Measurements from ENCODE around the gene ADAM19. TPM values are rescaled to one million over a fixed set of nuclear protein-coding genes. Genes with fewer than 3 reads are reported as not detected.
A peak's percentile ranks its signal among the peaks of the same experiment; 100 is the strongest.

The ADAM19 gene
- total RNA-seq, 2 donors from 2014 or later = 130 to 140 TPM

DNA sequence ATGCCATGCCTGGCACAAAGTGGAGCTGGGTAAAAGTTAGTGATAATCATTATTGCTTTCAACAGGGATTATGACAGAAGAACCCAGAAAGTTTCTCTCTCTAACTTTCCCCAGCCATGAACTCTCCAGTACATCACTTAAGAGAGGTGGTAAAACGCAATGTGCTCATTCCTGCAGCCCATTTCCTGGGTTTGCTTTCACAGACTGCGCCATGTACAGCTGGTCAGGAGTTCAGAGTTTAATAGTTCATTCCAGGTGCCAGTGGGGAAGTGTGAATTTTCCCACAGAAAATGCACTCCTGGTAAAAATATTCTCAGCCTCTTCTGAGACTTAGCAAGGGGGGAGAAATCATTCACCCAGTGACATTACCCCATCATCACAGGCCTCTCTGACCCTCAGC is 35.5 kb downstream of the ADAM19 start:
- DNase-seq (no peak), ATAC-seq (peak; percentile 20)
- no peaks in the 10 kb centered on the region for H3K36me3 Mint-ChIP-seq (ENCODE audit: low read depth)
- no peaks in the 10 kb centered on the region for H3K9me3 ChIP-seq (ENCODE audit: control insufficient read depth, low read length, poor library complexity, severe bottlenecking)
- H3K27me3 Mint-ChIP-seq = no peaks in the 10 kb centered on the region
- H3K27ac Mint-ChIP-seq = peak overlapping the region; percentile 98
- peaks cover 72% of the 10 kb centered on the region for H3K4me1 Mint-ChIP-seq
- H3K4me3 Mint-ChIP-seq = peak overlapping the region; percentile 88

DNA sequence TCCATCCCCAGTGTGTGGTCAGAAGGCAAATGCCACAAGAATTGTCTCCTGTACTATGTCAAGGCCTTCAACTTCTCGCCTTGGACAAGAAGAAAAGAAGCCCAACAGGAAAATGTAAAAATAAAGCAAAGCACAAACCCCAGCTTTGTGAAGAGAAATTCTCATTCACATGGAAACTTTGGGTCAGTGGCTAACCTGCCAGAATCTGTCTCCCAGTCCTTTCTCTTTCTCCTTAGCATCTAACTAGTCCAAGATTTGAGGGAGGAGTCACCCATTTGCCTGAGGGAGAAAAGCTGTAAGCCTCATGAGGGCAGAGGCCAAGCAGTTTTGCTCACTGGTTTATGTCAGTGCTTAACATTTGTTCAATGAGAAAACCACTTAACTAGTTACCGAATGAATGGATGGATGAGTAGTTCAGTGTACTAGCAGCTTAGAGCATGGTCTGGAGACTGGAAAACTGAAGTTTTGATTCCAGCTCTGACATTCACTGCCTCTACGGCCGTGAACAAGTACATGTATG is 36.0 kb downstream of the ADAM19 start:
- Mint-ChIP-seq H3K27me3 (no peaks in the 10 kb centered on the region), H3K36me3 (ENCODE audit: low read depth) (no peaks in the 10 kb centered on the region), H3K4me1 (peaks cover 67% of the 10 kb centered on the region), H3K27ac (peak overlapping the region; percentile 98), H3K4me3 (peak overlapping the region; percentile 88)
- no peaks in the 10 kb centered on the region for H3K9me3 ChIP-seq (ENCODE audit: control insufficient read depth, low read length, poor library complexity, severe bottlenecking)
- ATAC-seq (no peak), DNase-seq (no peak)

DNA sequence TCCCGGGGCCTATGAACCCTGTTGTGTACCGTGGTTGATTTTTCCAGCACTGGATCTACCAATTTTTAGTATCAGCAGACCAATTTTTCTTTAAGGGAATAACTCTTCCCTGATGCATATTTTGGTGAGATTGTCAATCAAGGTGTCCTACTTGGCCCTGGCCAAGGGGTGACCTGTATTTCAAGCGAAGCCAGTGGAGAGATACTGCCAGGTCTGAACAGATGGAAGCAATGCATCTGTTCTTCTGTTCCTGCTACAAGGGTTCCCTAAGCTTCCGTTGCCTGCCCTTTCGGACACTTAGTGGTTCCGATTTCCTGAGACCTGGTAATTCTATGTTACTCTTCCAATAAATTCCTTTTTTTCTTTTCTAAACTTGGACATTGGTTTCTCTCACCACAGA is 37.3 kb downstream of the ADAM19 start:
- ATAC-seq (no peak), DNase-seq (no peak)
- Mint-ChIP-seq H3K36me3 (ENCODE audit: low read depth) (no peaks in the 10 kb centered on the region), H3K4me1 (peaks cover 60% of the 10 kb centered on the region), H3K27me3 (no peaks in the 10 kb centered on the region), H3K27ac (peak overlapping the region; percentile 98), H3K4me3 (peak overlapping the region; percentile 9)
- H3K9me3 ChIP-seq (ENCODE audit: control insufficient read depth, low read length, poor library complexity, severe bottlenecking) = no peaks in the 10 kb centered on the region

DNA sequence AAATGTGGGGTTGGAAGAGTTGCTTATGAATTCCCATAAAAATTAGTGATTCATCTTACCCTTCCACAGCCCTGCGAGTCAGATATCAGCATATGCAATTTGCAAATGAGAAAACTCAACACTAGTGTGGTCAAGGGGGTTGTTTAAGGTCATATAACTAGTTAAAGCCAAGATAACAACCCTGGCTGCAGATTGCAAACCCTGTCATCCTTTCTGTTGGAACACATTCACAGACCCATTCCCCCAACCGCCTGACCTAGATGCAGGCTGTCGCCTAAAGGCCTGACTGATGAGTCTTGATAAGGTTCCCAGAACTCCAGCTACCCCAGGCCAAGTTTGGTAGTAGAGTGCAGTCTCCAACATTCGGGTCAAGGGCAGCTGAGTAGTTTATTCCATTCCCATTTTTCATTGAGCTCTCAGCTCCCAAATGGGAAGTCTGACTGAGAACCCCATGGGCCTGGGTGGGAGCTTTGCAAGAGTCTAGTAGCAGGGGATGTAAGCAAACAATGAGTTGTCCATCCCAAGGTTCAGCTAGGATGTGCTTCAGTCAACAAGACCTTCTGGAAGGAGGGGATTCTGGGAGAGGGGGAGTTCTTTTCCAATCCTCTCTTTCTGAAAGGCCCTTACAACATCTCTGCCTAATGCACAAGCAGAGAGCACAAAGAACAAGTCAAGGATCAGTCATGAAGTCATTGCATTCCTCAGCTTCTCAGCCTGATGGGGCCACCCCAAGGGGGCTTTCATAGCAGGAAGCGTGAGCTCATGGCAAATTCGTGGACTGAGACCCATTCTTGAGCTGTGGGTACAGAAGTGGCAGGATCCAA is 40.3 kb downstream of the ADAM19 start:
- Mint-ChIP-seq H3K27me3 (no peaks in the 10 kb centered on the region), H3K4me3 (no peak overlapping the region), H3K27ac (no peak overlapping the region), H3K4me1 (peaks cover 52% of the 10 kb centered on the region), H3K36me3 (ENCODE audit: low read depth) (peaks cover 5% of the 10 kb centered on the region)
- DNase-seq (no peak), ATAC-seq (no peak)
- H3K9me3 ChIP-seq (ENCODE audit: control insufficient read depth, low read length, poor library complexity, severe bottlenecking) = no peaks in the 10 kb centered on the region

DNA sequence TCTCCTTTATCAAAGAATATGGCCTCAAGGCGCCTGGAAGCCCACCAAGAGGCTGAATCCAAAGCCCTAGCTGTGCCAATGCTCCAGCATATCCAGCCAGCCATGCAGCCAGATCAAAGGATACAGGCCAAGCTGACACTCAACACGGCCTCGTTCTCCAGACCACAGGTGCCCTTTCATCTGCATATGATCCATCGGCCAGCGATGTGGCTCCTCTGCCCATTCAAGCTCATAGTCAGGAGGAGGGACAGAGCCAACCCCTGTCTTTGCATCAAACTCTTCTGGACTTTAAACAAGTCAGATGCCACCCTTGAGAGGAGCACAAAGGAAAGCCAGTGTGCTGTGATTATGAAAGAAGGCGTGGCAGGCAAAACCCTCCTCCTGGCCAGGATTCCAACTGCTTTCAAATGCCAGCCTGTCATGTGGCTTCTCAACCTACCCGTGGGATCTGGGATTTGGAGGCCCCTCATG is 42.5 kb downstream of the ADAM19 start:
- DNase-seq (no peak), ATAC-seq (no peak)
- H3K36me3 Mint-ChIP-seq (ENCODE audit: low read depth) = peaks cover 13% of the 10 kb centered on the region
- H3K4me3 Mint-ChIP-seq = peak overlapping the region; percentile 31
- H3K27me3 Mint-ChIP-seq = no peaks in the 10 kb centered on the region
- peaks cover 56% of the 10 kb centered on the region for H3K4me1 Mint-ChIP-seq
- H3K27ac Mint-ChIP-seq = peak overlapping the region; percentile 82
- H3K9me3 ChIP-seq (ENCODE audit: control insufficient read depth, low read length, poor library complexity, severe bottlenecking) = no peaks in the 10 kb centered on the region

DNA sequence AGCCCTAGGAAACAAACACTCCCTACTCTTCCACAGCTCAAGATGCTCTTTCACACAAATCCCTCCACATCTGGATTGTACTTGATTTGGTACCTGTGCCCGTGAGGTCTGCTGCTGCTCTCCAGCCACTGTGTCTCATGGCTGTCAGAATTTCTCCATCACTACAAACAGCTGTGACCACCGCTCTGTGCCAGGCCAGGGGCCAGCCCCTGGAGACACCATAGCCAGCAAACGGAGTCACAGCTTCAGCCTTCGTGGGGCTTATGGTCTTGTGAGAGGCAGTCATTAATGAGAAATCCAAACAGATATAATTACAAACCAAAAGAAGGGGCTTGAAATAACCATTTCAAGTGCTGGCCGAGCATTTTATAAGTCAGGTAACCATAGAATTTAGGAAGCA is 43.6 kb downstream of the ADAM19 start:
- Mint-ChIP-seq H3K36me3 (ENCODE audit: low read depth) (peaks cover 13% of the 10 kb centered on the region), H3K27me3 (no peaks in the 10 kb centered on the region), H3K4me1 (peaks cover 58% of the 10 kb centered on the region), H3K4me3 (no peak overlapping the region), H3K27ac (peak overlapping the region; percentile 82)
- ATAC-seq (no peak), DNase-seq (no peak)
- no peaks in the 10 kb centered on the region for H3K9me3 ChIP-seq (ENCODE audit: control insufficient read depth, low read length, poor library complexity, severe bottlenecking)

GRCh38 chr5:157530226-157530972 is 45.2 kb downstream of the ADAM19 start:
- DNase-seq (no peak), ATAC-seq (no peak)
- Mint-ChIP-seq H3K27ac (peak overlapping the region; percentile 82), H3K4me3 (peak overlapping the region; percentile 28), H3K4me1 (peaks cover 59% of the 10 kb centered on the region), H3K27me3 (no peaks in the 10 kb centered on the region), H3K36me3 (ENCODE audit: low read depth) (peaks cover 13% of the 10 kb centered on the region)
- no peaks in the 10 kb centered on the region for H3K9me3 ChIP-seq (ENCODE audit: control insufficient read depth, low read length, poor library complexity, severe bottlenecking)

DNA sequence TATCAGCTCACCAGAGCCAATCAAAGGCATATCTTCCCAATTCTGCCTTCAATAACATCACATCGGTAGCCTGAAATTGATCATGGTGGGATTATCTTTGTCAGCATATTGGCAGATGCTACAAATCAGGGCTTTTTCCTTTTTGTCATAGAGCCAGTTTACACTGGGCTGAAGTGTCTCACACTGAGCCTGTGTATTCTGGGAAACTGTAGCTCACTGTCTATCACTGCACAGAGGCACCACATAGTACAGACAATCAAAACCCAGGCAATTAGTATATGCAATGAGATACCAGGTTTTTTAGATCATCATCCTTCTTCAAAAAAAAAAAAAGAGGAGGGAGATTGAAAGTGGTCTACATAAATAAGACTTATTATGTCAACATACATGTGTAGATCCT is 46.6 kb downstream of the ADAM19 start:
- ATAC-seq = no peak
- Mint-ChIP-seq H3K4me1 (peaks cover 60% of the 10 kb centered on the region), H3K4me3 (no peak overlapping the region)

GRCh38 chr5:157528036-157528632 is 47.4 kb downstream of the ADAM19 start:
- peaks cover 63% of the 10 kb centered on the region for H3K4me1 Mint-ChIP-seq
- no peaks in the 10 kb centered on the region for H3K9me3 ChIP-seq (ENCODE audit: control insufficient read depth, low read length, poor library complexity, severe bottlenecking)
- ATAC-seq (no peak), DNase-seq (no peak)
- no peaks in the 10 kb centered on the region for H3K27me3 Mint-ChIP-seq
- peak overlapping the region; percentile 69 for H3K27ac Mint-ChIP-seq
- no peak overlapping the region for H3K4me3 Mint-ChIP-seq
- peaks cover 13% of the 10 kb centered on the region for H3K36me3 Mint-ChIP-seq (ENCODE audit: low read depth)

More for the DNA sequence above, 46.6 kb downstream of the ADAM19 start:
- DNase-seq = no peak
- peak overlapping the region; percentile 82 for H3K27ac Mint-ChIP-seq
- no peaks in the 10 kb centered on the region for H3K27me3 Mint-ChIP-seq
- peaks cover 13% of the 10 kb centered on the region for H3K36me3 Mint-ChIP-seq (ENCODE audit: low read depth)
- H3K9me3 ChIP-seq (ENCODE audit: control insufficient read depth, low read length, poor library complexity, severe bottlenecking) = no peaks in the 10 kb centered on the region

GRCh38 chr5:157524887-157525286 is 50.7 kb downstream of the ADAM19 start:
- H3K4me3 Mint-ChIP-seq = no peak overlapping the region
- no peaks in the 10 kb centered on the region for H3K9me3 ChIP-seq (ENCODE audit: control insufficient read depth, low read length, poor library complexity, severe bottlenecking)
- no peaks in the 10 kb centered on the region for H3K27me3 Mint-ChIP-seq
- peaks cover 51% of the 10 kb centered on the region for H3K4me1 Mint-ChIP-seq
- no peak for DNase-seq
- H3K27ac Mint-ChIP-seq = peak overlapping the region; percentile 78
- H3K36me3 Mint-ChIP-seq (ENCODE audit: low read depth) = peaks cover 10% of the 10 kb centered on the region
- ATAC-seq = no peak

GRCh38 chr5:157523976-157524375 is 51.6 kb downstream of the ADAM19 start:
- H3K9me3 ChIP-seq (ENCODE audit: control insufficient read depth, low read length, poor library complexity, severe bottlenecking) = no peaks in the 10 kb centered on the region
- DNase-seq = no peak
- Mint-ChIP-seq H3K27me3 (no peaks in the 10 kb centered on the region), H3K27ac (peak overlapping the region; percentile 86), H3K4me1 (peaks cover 46% of the 10 kb centered on the region), H3K36me3 (ENCODE audit: low read depth) (peaks cover 6% of the 10 kb centered on the region), H3K4me3 (no peak overlapping the region)
- no peak for ATAC-seq

GRCh38 chr5:157521704-157522029 is 53.9 kb downstream of the ADAM19 start:
- no peak for DNase-seq
- H3K9me3 ChIP-seq (ENCODE audit: control insufficient read depth, low read length, poor library complexity, severe bottlenecking) = no peaks in the 10 kb centered on the region
- ATAC-seq = no peak
- H3K4me1 Mint-ChIP-seq = peaks cover 34% of the 10 kb centered on the region
- peaks cover 8% of the 10 kb centered on the region for H3K36me3 Mint-ChIP-seq (ENCODE audit: low read depth)
- peak overlapping the region; percentile 41 for H3K4me3 Mint-ChIP-seq
- peak overlapping the region; percentile 87 for H3K27ac Mint-ChIP-seq
- no peaks in the 10 kb centered on the region for H3K27me3 Mint-ChIP-seq
